ENCODE data around the gene NETO2. TPM values are rescaled to one million over a fixed set of nuclear protein-coding genes. Genes with fewer than 3 reads are reported as not detected.

The NETO2 gene
- total RNA-seq, 1 experiment from 2014 or later, result 28.6 TPM

- no peaks in the 10 kb centered on the region for H3K79me1 ChIP-seq (ENCODE audit: insufficient read depth, low read depth, low read length, poor library complexity, severe bottlenecking)
- peaks cover 13% of the 10 kb centered on the region for H3K27me3 Mint-ChIP-seq (ENCODE audit: low read depth)
- peak overlapping the region in 1 of 2 experiments; percentile 48; a peak in 1 of 5 replicates for H3K4me3 Mint-ChIP-seq
- no peak overlapping the region for H4K5ac ChIP-seq (ENCODE audit: insufficient read length, low read depth, low read length)
- no peak for TF ChIP-seq CTCF (conservative IDR thresholded peaks at IDR 0.05)
- H2BK15ac ChIP-seq (ENCODE audit: low read depth, low read length), result no peak overlapping the region
- H2BK120ac ChIP-seq (ENCODE audit: low read depth, low read length, poor library complexity, severe bottlenecking), result no peak overlapping the region
- H3K36me3 Mint-ChIP-seq (ENCODE audit: insufficient read depth in 1 of 3, low read depth in 3 of 3), result no peaks in the 10 kb centered on the region
- no peak for DNase-seq
- no peak overlapping the region for H2BK12ac ChIP-seq (ENCODE audit: insufficient read length, low read depth, low read length)
- H3K23me2 ChIP-seq (ENCODE audit: insufficient read length, low read depth, low read length, poor library complexity, severe bottlenecking), result peaks cover 2% of the 10 kb centered on the region
- H3K79me2 ChIP-seq (ENCODE audit: insufficient read depth, low read length), result no peaks in the 10 kb centered on the region
- no peaks in the 10 kb centered on the region for H3K9me3 ChIP-seq (ENCODE audit: control insufficient read depth, low read depth, low read length)
- no peaks in the 10 kb centered on the region for H4K20me1 ChIP-seq (ENCODE audit: control insufficient read depth, insufficient read depth, insufficient read length)
- no peak overlapping the region for H3K4me2 ChIP-seq (ENCODE audit: insufficient read depth, insufficient read length, low read length)
- H3K23ac ChIP-seq (ENCODE audit: insufficient read length, low read depth, low read length), result no peak overlapping the region
- no peak overlapping the region for H3T11ph ChIP-seq (ENCODE audit: low read length)
- H2BK20ac ChIP-seq (ENCODE audit: low read depth, low read length, poor library complexity, severe bottlenecking), result no peak overlapping the region
- no peak overlapping the region for H2AFZ ChIP-seq (ENCODE audit: low read length)
- H3K9me3 Mint-ChIP-seq, result peaks cover 0 to 2% of the 10 kb centered on the region in 2 experiments; a peak in 1 of 5 replicates
- H3K14ac ChIP-seq (ENCODE audit: insufficient read depth, low read length), result no peak overlapping the region
- no CpG with 5 or more reads among the region's 8 CpGs for WGBS (ENCODE audit: extremely low coverage, insufficient read length, low lambda C conversion rate)
- no peak overlapping the region for H3K56ac ChIP-seq (ENCODE audit: insufficient read length, low read depth, low read length)
- H3K4me1 ChIP-seq (ENCODE audit: insufficient read depth, low read length), result no peaks in the 10 kb centered on the region; the same call in 1 of the 2 replicates
- no peak overlapping the region for H4K91ac ChIP-seq (ENCODE audit: insufficient read length, low read depth, low read length)
- no peak overlapping the region for H3K4ac ChIP-seq (ENCODE audit: low read depth, low read length)
- no peak overlapping the region for H3K27ac ChIP-seq (ENCODE audit: insufficient read length, low read depth, low read length)
- H3K27ac Mint-ChIP-seq, result peak overlapping the region in 1 of 3 experiments; percentile 77; a peak in 2 of 7 replicates
- no peak overlapping the region for H4K8ac ChIP-seq (replicated peaks; ENCODE audit: insufficient read length, low read depth, low read length)
- no peak overlapping the region for H2BK5ac ChIP-seq (ENCODE audit: insufficient read length, low read length)
- H3K18ac ChIP-seq (ENCODE audit: insufficient read length, low read depth, low read length), result no peak overlapping the region
- no peak overlapping the region for H2AK5ac ChIP-seq (ENCODE audit: insufficient read length, low read length)
- no peaks in the 10 kb centered on the region; the same call in 1 of the 2 replicates for H3K27me3 ChIP-seq (ENCODE audit: insufficient read depth, low read length)
- peaks cover 9 to 15% of the 10 kb centered on the region in 2 experiments for H3K4me1 Mint-ChIP-seq
- H3K9ac ChIP-seq (ENCODE audit: extremely low read depth, insufficient read length, low read length), result no peak overlapping the region
Observed at GRCh38 chr16:47043200-47043599, 100.5 kb downstream of the NETO2 start.

Measured in H9 (cell line).